Measurements from ENCODE around the gene CCNL2.
A peak's percentile ranks its signal among the peaks of the same experiment; 100 is the strongest.
"Not testable (repeated sequence)": the region's sequence is repeated elsewhere in the genome, so short reads cannot be mapped to it uniquely, and the experiment has no call there.

Gene CCNL2

GRCh38 chr1:1399187-1399871, at the start of gene CCNL2:
TSS of gene CCNL2 (minus strand) at chr1:1399335. CDS start at chr1:1399306, 29 bp downstream.
- DNase-seq = peak; percentile 100

- DNase-seq = not testable (repeated sequence)
Measured at GRCh38 chr1:1446631-1447030, 47.5 kb upstream of the CCNL2 start.

- no peak for DNase-seq
Measured at GRCh38 chr1:1442069-1442770, 43.1 kb upstream of the CCNL2 start.

- DNase-seq = peak; percentile 77
Measured at GRCh38 chr1:1441002-1441888, 42.1 kb upstream of the CCNL2 start.

GRCh38 chr1:1440262-1441001, 41.3 kb upstream of the CCNL2 start:
- no peak for DNase-seq

GRCh38 chr1:1439546-1440261, 40.6 kb upstream of the CCNL2 start:
- DNase-seq = no peak

GRCh38 chr1:1438531-1439381, 39.6 kb upstream of the CCNL2 start:
- DNase-seq = no peak

GRCh38 chr1:1437904-1438376, 38.8 kb upstream of the CCNL2 start:
- no peak for DNase-seq

- DNase-seq = no peak
Measured at GRCh38 chr1:1437033-1437903, 38.1 kb upstream of the CCNL2 start.

GRCh38 chr1:1436630-1437032, 37.5 kb upstream of the CCNL2 start:
- no peak for DNase-seq

GRCh38 chr1:1435911-1436629, 36.9 kb upstream of the CCNL2 start:
- no peak for DNase-seq

GRCh38 chr1:1435106-1435903, 36.2 kb upstream of the CCNL2 start, which contains the start of gene VWA1:
TSS of gene VWA1 (plus strand) at chr1:1435690. CDS start at chr1:1435749, 59 bp downstream.
- peak; percentile 78 for DNase-seq

- DNase-seq = no peak
Measured at GRCh38 chr1:1434824-1435105, 35.6 kb upstream of the CCNL2 start.

GRCh38 chr1:1434131-1434823, 35.1 kb upstream of the CCNL2 start:
- DNase-seq = peak; percentile 44

- DNase-seq = peak; percentile 83
Measured at GRCh38 chr1:1433804-1434130, 34.6 kb upstream of the CCNL2 start.

- DNase-seq = peak; percentile 35
Measured at GRCh38 chr1:1432951-1433803, 34.0 kb upstream of the CCNL2 start.
